SW 1271 (cell line): ENCODE data around the gene CYYR1.

Source experiments
- DNase-seq, 2 experiments: peaks; one replicate each; lab custom pipeline; 2025; lab: John Stamatoyannopoulos, UW

Gene CYYR1

GRCh38 chr21:26553898-26554297 lies 19.2 kb downstream of the CYYR1 start:
- no peak for DNase-seq

- DNase-seq = no peak
Observed at GRCh38 chr21:26550326-26550725, 22.8 kb downstream of the CYYR1 start.

DNA sequence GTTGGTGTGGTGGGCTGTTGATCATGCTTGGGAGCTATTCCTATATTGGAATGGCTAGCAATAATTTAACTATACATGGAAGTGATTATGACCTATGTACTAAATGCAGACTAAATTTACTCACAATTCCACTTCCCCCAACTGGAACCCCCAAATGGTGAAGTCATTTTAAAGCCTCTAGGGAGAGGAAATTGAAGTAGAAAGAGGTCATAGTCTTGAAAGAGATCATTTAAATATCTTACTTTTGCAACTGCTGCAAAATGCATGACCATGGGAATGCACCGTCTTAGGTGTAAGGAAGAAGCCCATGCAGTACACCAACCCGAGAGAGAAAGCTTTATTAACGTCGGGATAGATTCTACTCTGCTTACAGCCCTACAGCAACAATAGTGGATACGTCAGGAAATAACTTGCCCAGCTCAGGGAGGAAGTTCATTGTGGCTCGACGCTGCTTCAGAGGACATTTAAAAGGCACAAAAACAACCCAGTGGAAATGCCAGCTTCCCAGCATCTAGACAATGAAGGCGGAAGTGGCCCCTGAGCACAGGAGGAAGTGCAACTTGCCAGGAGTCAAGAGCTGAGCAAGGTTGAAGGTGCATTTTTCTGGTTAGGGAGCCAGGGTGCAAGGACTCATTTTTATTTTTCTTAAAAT lies 26.5 kb downstream of the CYYR1 start:
- no peak for DNase-seq

DNA sequence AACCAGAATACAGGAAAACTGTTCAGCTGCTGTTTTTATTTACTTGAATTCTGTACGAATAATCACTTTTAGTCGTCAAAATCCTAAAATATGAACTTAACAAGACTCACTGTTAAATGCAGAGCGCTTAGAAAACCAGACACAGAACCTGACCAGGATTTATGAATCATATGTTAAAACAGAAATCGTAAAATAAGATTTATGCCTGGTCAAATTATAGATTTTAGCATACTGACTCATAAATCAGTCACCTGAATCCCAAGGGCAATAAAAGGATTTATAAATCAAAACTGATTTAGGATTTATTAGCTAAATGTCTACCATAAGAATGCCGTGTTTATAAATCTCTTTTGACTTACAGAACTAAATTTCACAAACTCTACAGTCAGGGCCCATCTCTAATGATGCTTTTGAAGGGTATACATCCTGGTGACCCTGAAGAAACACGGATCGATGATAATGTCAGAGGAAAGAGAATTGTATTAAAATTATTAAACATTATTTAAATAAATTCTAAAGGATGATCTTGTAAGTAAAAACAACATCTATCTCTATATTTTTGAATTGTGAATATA lies 28.8 kb downstream of the CYYR1 start:
- no peak for DNase-seq

DNA sequence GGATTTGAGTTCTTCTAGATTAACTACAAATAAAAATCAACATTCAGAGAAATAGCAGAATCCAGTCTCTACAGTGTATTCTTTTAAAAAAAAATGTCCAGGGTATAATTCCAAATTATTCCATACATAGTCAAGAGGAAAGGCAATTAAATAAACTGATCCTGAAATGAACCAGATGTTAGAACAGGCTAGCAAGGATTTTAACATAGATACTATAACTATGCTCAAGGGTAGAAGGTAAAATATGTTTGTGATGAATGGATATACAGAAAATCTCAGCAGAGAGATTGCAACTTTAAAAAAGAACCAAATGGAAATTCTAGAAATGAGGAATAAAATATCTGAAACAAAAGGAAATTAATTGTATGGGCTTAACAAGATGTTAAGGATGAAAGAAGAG lies 32.4 kb downstream of the CYYR1 start:
- DNase-seq = no peak

DNA sequence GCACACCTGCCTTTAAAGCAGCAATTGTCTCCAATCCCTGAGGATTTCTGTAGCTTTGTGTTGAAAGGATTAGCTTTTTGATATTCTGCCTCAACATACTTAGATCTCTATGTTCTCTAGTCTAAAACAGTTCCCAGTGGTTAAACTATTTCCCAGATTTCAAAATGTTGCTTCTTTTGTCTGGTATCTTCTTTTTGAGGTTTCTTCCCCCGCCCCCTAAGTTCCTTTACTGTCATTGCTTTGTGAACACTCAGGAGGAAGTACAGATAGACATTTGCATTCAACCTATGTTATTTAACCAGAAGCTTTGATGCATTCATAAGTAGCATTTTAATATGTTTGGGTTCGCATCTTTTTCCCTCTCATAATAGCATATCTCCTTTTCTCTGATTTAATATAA lies 33.5 kb downstream of the CYYR1 start:
- no peak for DNase-seq

GRCh38 chr21:26534517-26534916 lies 38.6 kb downstream of the CYYR1 start:
- DNase-seq = no peak

- DNase-seq = no peak
Observed at GRCh38 chr21:26532208-26532607, 40.9 kb downstream of the CYYR1 start.

DNA sequence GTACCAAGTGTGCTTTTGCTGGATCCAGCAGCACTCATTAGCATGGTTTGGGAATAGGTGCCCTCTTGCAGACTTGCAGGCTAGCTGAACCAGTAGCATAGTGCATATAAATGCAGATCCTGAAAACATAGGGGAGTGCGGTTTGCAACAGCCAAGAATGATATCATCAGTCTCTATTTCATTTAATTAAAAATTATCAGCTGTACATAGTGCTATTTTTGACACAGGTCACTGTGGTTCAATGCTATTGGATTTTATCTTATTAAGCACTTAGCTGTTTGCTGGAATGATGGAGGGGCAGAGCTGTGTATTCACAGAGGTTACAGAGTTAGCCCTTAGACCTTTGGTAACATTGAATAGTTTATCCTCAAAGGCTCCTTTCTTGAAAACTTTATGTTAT lies 43.6 kb downstream of the CYYR1 start:
- DNase-seq = no peak

GRCh38 chr21:26528882-26529281 lies 44.2 kb downstream of the CYYR1 start:
- no peak for DNase-seq

DNA sequence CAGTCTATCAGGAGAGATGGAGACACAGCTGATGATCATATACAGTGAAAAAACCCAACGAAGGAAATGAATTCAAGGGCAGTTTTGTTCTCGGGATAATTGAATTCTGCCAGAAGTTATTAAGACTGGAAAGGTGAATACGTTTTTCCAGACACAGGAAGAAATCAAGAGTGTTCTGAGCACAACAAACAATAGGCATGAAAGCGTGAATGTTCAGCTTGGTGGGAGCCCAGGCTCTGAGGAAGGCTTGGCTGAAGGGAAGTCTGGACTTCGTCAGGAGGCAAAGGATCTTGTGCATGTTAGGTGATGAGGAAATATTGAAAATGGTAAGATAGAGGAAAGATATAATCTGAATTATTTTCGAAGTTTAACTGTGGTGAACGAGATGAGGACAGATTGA lies 50.4 kb downstream of the CYYR1 start:
- DNase-seq = no peak

- DNase-seq = no peak
Observed at GRCh38 chr21:26519142-26519541, 53.9 kb downstream of the CYYR1 start.

DNA sequence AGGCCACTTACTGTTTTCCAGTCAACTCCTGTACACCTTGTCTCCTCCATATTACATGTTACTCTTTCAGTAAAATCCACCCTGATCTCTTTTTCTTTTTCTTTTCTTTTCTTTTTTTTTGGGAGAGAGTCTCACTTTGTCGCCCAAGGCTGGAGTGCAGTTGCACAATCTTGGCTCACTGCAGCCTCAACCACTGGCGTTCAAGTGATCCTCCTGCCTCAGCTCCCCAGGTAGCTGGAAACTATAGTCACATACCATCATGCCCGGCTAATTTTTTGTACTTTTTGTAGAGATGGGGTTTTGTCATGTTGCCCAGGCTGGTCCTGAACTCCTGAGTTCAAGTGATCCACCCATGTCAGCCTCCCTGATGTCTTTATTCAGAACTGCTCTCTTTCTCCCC lies 57.8 kb downstream of the CYYR1 start:
- DNase-seq = no peak

GRCh38 chr21:26513212-26513611 lies 59.9 kb downstream of the CYYR1 start:
- no peak for DNase-seq

DNA sequence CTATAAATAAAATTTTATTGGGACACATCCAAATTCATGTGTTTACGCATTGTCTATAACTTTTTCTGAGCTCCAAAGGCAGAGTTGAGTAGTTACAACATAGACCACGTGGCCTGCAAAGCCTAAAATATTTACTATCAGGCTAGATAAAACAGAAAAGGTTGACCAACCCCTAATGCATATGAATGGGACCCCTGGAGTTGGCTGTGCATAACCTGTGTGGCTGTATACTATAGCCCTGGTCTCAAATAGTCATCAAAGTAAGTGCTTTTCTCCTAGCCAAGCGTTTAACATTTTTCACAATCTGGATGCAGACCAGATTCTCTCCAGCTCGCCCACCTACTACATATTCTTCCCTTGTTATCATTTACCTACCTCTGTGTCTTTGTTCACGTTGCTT lies 60.4 kb downstream of the CYYR1 start:
- no peak for DNase-seq

DNA sequence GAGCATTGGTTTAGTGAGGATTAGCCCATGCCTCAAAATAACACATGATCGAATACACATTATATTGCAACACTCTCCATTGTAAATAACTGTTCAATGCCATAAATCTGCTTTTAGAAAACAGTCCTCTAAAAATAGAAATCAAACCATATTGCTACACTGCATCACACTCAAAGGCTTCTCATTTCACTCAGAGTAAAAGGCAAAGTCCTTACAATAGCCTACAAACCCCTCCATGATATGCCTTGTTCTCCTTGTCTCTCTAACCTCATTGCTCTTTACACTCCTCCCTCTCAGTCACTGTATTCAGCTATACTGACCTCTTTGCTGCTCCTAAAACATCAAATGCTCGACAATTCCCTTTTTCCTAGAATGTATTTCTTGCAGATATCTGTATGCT lies 64.2 kb downstream of the CYYR1 start:
- no peak for DNase-seq

GRCh38 chr21:26506956-26507355 lies 66.1 kb downstream of the CYYR1 start:
- no peak for DNase-seq

- no peak for DNase-seq
Observed at GRCh38 chr21:26505211-26505610, 67.9 kb downstream of the CYYR1 start.

- no peak for DNase-seq
Observed at GRCh38 chr21:26503414-26503813, 69.7 kb downstream of the CYYR1 start.

- no peak for DNase-seq
Observed at GRCh38 chr21:26501495-26502021, 71.5 kb downstream of the CYYR1 start.

DNA sequence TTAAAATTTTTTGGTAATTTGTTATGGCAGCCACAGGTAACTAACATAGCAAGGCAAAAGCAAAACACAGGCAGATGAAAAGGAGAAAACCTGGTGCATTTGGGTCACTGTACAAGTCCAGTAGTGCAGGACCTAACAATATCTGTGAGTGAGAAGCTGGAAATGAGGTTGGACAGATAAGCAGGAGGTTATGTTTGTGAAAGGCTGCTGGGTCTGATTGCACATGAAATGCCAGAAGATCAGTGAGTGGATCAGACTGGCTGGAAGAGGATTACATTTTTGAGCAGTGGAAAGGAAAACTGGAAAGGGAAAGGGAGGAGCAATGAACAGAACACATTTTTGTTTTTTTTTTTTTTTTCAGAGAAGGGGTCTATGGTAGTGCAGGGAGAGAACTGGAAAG lies 73.6 kb downstream of the CYYR1 start:
- DNase-seq = no peak

DNA sequence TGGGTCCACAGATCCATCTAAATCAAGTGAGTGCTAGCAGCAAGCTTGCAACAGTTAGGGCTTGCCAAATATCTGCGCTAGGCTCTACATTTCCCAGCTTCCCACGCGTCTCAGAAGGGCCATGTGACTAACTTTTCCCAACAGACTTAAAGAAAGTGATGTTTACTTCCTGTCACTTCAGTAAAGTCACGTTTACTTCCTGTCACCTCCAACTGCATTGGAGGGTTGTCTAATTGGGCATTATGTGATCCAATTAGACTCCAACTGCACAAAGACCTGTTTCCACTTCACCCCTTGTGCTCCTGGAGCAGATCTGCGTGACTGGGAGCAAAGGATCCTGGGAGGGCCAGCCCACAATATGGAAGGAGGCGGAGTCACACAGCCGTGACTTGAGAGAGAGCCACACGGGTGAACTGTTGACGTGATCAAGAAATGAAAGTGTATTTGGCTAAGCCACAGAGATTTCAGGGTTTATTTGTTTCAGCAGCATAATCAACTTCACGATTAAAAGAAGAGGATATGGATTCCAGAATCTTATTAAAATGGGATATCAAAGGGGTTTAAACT lies 77.7 kb downstream of the CYYR1 start:
- DNase-seq = no peak

DNA sequence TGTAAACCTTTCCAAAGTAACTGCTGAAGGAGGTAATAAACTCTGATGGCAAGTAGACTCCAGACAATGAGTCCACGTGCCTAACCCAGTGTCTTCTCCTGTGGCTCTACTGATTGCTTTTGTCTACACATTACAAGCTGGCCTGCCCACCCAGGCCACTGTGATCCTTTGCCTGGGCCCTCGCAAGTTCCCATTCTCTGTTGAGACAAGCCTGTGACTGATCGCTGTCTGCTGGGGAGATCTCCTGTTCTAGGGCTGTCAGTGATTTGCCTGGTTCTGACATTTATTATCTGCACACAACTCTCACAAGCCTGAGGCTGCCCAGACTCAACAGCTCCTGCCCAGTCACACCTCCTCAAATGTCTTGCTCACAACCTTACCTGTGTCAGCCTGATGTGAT lies 81.4 kb downstream of the CYYR1 start:
- DNase-seq = no peak

GRCh38 chr21:26490771-26491170 lies 82.3 kb downstream of the CYYR1 start:
- DNase-seq = no peak
